HepG2 (cell line): ENCODE results near the gene ZNF593OS. TPM values are rescaled to one million over a fixed set of nuclear protein-coding genes. Genes with fewer than 3 reads are reported as not detected.

Experiments
- ATAC-seq: fragments of 200-7000 bp; cut with Tn5 transposase; 3 replicates; pipeline ENCODE4 v1.9.1; 2020; ENCODE audit warnings: mild to moderate bottlenecking, moderate library complexity
- BruUV-seq: library from RNA; stranded (reverse); fragments of 400-500 nt; replicated peaks from 2 replicates; lab custom pipeline; 2021; lab: Mats Ljungman, UMichigan
- CTCF ChIA-PET: fragments of 300-600 bp; formaldehyde crosslinking; extraction: SDS; loops from one replicate; lab custom pipeline; 2021; ENCODE audit warnings: low total read pairs, inconsistent platforms, low intra/inter-chr PET ratio; lab: Yijun Ruan, JAX
- POLR2A ChIA-PET: fragments of 350-600 bp; sonication (Branson Sonifier 250); formaldehyde crosslinking; loops from one replicate; lab custom pipeline; 2020; ENCODE audit warnings: antibody characterized with exemption, inconsistent platforms; lab: Yijun Ruan, JAX
- DNase-seq: peaks from one replicate; pipeline ENCODE4 v3.0.0-alpha.2; 2015; ENCODE audit warnings: low spot score
- FAIRE-seq: peaks from 3 replicates; lab custom pipeline; 2011; peaks lifted over from hg19 to GRCh38; lab: Jason Lieb, UNC
- H2AFZ ChIP-seq: one replicate; pipeline ENCODE4 v1.6.1; 2011; ENCODE audit warnings: low read length, inconsistent platforms
- H3K27ac ChIP-seq: fragments of 300-600 bp; 3 replicates; pipeline ENCODE4 v1.8.0; 2011; ENCODE audit warnings: mixed run types, mild to moderate bottlenecking, mixed read lengths, low read length, inconsistent platforms; ENCODE audit not compliant: insufficient read depth; ENCODE audit errors: extremely low read length
- H3K27me3 ChIP-seq, 2 experiments: fragments of 200-600 bp in 1 of 2; 2 replicates in 1 of 2; 3 replicates in 1 of 2; pipeline versions ENCODE4 v1.6.0 to v1.8.0; 2011; ENCODE audit warnings: low read length in 2 of 2, mild to moderate bottlenecking in 2 of 2, moderate library complexity in 2 of 2, inconsistent platforms in 1 of 2; ENCODE audit not compliant: insufficient read depth in 2 of 2, control insufficient read depth in 1 of 2
- H3K36me3 ChIP-seq, 2 experiments: fragments of 200-600 bp in 1 of 2; replicated peaks in 1 of 2; 2 replicates in 1 of 2; 3 replicates in 1 of 2; pipeline versions ENCODE4 v1.5.1 to v1.8.0; 2011; ENCODE audit warnings: low read length in 2 of 2, inconsistent platforms in 1 of 2; ENCODE audit not compliant: insufficient read depth in 2 of 2, control insufficient read depth in 1 of 2
- H3K4me1 ChIP-seq: 2 replicates; pipeline ENCODE4 v1.5.1; 2012; ENCODE audit warnings: low read length, inconsistent platforms; ENCODE audit not compliant: insufficient read depth
- H3K4me2 ChIP-seq: 2 replicates; pipeline ENCODE4 v1.6.0; 2011; ENCODE audit warnings: low read depth, low read length, inconsistent platforms
- H3K4me3 ChIP-seq, 3 experiments: fragments of 200-600 bp in 1 of 3; sonication (generic), shearing (Covaris generic) in 1 of 3; replicated peaks in 1 of 3; 2 replicates each; pipeline ENCODE4 v1.5.1; 2011 to 2016; ENCODE audit warnings: low read length in 3 of 3, inconsistent platforms in 2 of 3, low read depth in 2 of 3, mild to moderate bottlenecking in 2 of 3, control low read depth in 1 of 3, mixed read lengths in 1 of 3; ENCODE audit not compliant: insufficient read depth in 1 of 3
- H3K79me2 ChIP-seq: one replicate; pipeline ENCODE4 v1.6.1; 2011; ENCODE audit warnings: low read length, inconsistent platforms; ENCODE audit not compliant: insufficient read depth
- H3K9ac ChIP-seq: 2 replicates; pipeline ENCODE4 v1.6.0; 2011; ENCODE audit warnings: mild to moderate bottlenecking, low read depth, low read length, inconsistent platforms; ENCODE audit not compliant: insufficient read depth
- H3K9me3 ChIP-seq: 2 replicates; pipeline ENCODE4 v1.5.1; 2012; ENCODE audit warnings: mild to moderate bottlenecking, low read length
- H4K20me1 ChIP-seq: 2 replicates; pipeline ENCODE4 v1.6.0; 2011; ENCODE audit warnings: inconsistent platforms, mild to moderate bottlenecking, low read length, moderate library complexity; ENCODE audit not compliant: insufficient read depth
- HHEX ChIP-seq: IDR thresholded peaks from 2 replicates; pipeline ENCODE4 v1.6.1; 2016; ENCODE audit warnings: control low read depth
- JDP2 ChIP-seq: sonication (generic); formaldehyde crosslinking; IDR thresholded peaks from 2 replicates; pipeline ENCODE4 v1.8.1; 2022; ENCODE audit warnings: missing genetic modification reagents, borderline replicate concordance
- NKX3-1 ChIP-seq: sonication (generic); formaldehyde crosslinking; IDR thresholded peaks from 2 replicates; pipeline ENCODE4 v1.5.0; 2020; ENCODE audit warnings: missing genetic modification reagents
- RBFOX2 ChIP-seq: fragments of 200-400 bp; formaldehyde crosslinking; IDR thresholded peaks from 2 replicates; pipeline ENCODE4 v1.6.1; 2017; ENCODE audit warnings: low read depth, mild to moderate bottlenecking, low read length
- SRF ChIP-seq: IDR thresholded peaks from 2 replicates; pipeline ENCODE4 v1.6.1; 2011; ENCODE audit warnings: mild to moderate bottlenecking, low read depth, low read length, moderate library complexity
- TBX2 ChIP-seq: sonication (generic); formaldehyde crosslinking; IDR thresholded peaks from 2 replicates; pipeline ENCODE4 v1.5.0; 2020; ENCODE audit warnings: missing genetic modification reagents, mild to moderate bottlenecking, borderline replicate concordance
- TCF7L2 ChIP-seq: IDR thresholded peaks from 2 replicates; pipeline ENCODE4 v1.6.1; 2011; ENCODE audit warnings: mild to moderate bottlenecking, low read depth, low read length, moderate library complexity
- XRCC5 ChIP-seq: fragments of 200-400 bp; formaldehyde crosslinking; optimal IDR thresholded peaks from 2 replicates; pipeline ENCODE3; 2017; ENCODE audit warnings: mild to moderate bottlenecking, low read length
- ZFX ChIP-seq: sonication (generic); formaldehyde crosslinking; IDR thresholded peaks from 2 replicates; pipeline ENCODE4 v1.4.0; 2020; ENCODE audit warnings: mild to moderate bottlenecking, low read depth, missing genetic modification reagents, moderate library complexity
- ZNF558 ChIP-seq: sonication (generic); formaldehyde crosslinking; IDR thresholded peaks from 2 replicates; pipeline ENCODE4 v1.9.0; 2022; ENCODE audit warnings: mild to moderate bottlenecking, missing genetic modification reagents, borderline replicate concordance
- ZNF615 ChIP-seq: sonication (generic); formaldehyde crosslinking; IDR thresholded peaks from 2 replicates; pipeline ENCODE4 v1.5.0; 2020; ENCODE audit warnings: mild to moderate bottlenecking, missing genetic modification reagents, borderline replicate concordance
- ZSCAN30 ChIP-seq: sonication (generic); formaldehyde crosslinking; IDR thresholded peaks from 2 replicates; pipeline ENCODE4 v1.5.0; 2020; ENCODE audit warnings: mild to moderate bottlenecking, missing genetic modification reagents
- WGBS: methylation state at CpG from one replicate; pipeline ENCODE4 v1.1.6; 2017; ENCODE audit warnings: low lambda C conversion rate; 5-methylcytosine and 5-hydroxymethylcytosine counted together
- in situ Hi-C: cut with HindIII; loops from 2 replicates; pipeline ENCODE4 v1.10.0; 2017; ENCODE audit warnings: low pct_unique_long_range_greater_than_20kb; ENCODE audit not compliant: extremely low pct_ligation_motif_present
- intact Hi-C: fragments of 100-400 bp; cut with micrococcal nuclease; formaldehyde crosslinking; loops from one replicate; pipeline ENCODE4 v1.10.0; 2022; ENCODE audit not compliant: unreplicated experiment
- polyA plus RNA-seq, 8 experiments: library from polyadenylated mRNA; depleted of rRNA in 3 of 8; stranded (reverse) in 7 of 8; unstranded in 1 of 8; fragments of >200 nt; fragmentation: Illumina TruSeq in 4 of 8; extraction: Trizol in 4 of 8; gene quantifications; 2 replicates each; pipeline versions ENCODE4 v1.2.1 to v1.2.3, GENCODE V29; 2011 to 2016; ENCODE audit warnings: low read depth in 4 of 8, missing spikeins in 1 of 8, mixed read lengths in 1 of 8; ENCODE audit not compliant: insufficient read depth in 1 of 8
- total RNA-seq, 5 experiments: library from RNA; depleted of rRNA; stranded (reverse); fragments of >200 nt; fragmentation: Illumina TruSeq; extraction: Trizol; gene quantifications; 2 replicates each; pipeline ENCODE4 v1.2.3, GENCODE V29; 2016; ENCODE audit warnings: low read depth in 1 of 5
- TF ChIP-seq, protein P1 (sequence below): sonication (generic); formaldehyde crosslinking; IDR thresholded peaks from 2 replicates; pipeline ENCODE4 v1.4.0; 2020; ENCODE audit warnings: missing genetic modification reagents, mild to moderate bottlenecking, borderline replicate concordance
- TF ChIP-seq, protein P2 (sequence below): IDR thresholded peaks from 2 replicates; pipeline ENCODE4 v1.6.1; 2016; ENCODE audit warnings: mild to moderate bottlenecking

Gene ZNF593OS
- total and polyA plus RNA-seq, 2 of the 13 experiments (the other 11 are each of a cell fraction or from before 2014, with no cell fraction given): not detected

DNA sequence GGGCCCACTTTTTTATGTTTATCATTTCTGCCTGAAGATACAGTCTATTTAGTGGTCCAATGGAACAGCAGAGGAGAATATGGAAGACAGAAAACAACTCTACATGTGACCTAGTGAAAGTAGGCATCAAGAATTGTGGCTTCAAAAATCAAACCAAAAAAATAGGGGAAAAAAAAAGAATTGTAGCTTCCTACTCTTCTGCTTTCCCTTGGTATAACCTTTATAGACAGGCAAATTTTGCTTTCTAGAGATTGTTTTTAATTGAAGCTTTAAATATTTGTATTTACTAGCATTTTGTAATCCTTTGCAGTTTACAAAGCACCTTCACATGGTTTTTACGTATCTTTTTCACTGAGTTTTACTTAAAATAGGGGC lies 45.7 kb downstream of the ZNF593OS start:
- TF ChIP-seq RBFOX2 (no peak), SRF (no peak), HHEX (CRISPR knock-in tag) (no peak), ZNF615 (CRISPR knock-in tag) (no peak), JDP2 (CRISPR knock-in tag) (no peak), ZSCAN30 (CRISPR knock-in tag) (no peak), NKX3-1 (CRISPR knock-in tag) (no peak), ZFX (no peak), TCF7L2 (no peak), TBX2 (CRISPR knock-in tag) (no peak), XRCC5 (no peak), ZNF558 (CRISPR knock-in tag) (no peak)
- TF ChIP-seq, protein P1, sequence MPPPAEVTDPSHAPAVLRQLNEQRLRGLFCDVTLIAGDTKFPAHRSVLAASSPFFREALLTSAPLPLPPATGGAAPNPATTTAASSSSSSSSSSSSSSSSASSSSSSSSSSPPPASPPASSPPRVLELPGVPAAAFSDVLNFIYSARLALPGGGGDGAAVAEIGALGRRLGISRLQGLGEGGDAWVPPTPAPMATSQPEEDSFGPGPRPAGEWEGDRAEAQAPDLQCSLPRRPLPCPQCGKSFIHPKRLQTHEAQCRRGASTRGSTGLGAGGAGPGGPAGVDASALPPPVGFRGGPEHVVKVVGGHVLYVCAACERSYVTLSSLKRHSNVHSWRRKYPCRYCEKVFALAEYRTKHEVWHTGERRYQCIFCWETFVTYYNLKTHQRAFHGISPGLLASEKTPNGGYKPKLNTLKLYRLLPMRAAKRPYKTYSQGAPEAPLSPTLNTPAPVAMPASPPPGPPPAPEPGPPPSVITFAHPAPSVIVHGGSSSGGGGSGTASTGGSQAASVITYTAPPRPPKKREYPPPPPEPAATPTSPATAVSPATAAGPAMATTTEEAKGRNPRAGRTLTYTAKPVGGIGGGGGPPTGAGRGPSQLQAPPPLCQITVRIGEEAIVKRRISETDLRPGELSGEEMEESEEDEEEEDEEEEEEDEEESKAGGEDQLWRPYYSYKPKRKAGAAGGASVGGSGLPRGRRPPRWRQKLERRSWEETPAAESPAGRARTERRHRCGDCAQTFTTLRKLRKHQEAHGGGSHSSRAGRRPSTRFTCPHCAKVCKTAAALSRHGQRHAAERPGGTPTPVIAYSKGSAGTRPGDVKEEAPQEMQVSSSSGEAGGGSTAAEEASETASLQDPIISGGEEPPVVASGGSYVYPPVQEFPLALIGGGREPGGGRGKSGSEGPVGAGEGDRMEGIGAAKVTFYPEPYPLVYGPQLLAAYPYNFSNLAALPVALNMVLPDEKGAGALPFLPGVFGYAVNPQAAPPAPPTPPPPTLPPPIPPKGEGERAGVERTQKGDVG: no peak
- TF ChIP-seq, protein P2, sequence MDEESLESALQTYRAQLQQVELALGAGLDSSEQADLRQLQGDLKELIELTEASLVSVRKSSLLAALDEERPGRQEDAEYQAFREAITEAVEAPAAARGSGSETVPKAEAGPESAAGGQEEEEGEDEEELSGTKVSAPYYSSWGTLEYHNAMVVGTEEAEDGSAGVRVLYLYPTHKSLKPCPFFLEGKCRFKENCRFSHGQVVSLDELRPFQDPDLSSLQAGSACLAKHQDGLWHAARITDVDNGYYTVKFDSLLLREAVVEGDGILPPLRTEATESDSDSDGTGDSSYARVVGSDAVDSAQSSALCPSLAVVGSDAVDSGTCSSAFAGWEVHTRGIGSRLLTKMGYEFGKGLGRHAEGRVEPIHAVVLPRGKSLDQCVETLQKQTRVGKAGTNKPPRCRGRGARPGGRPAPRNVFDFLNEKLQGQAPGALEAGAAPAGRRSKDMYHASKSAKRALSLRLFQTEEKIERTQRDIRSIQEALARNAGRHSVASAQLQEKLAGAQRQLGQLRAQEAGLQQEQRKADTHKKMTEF (CRISPR knock-in tag): no peak
- H3K9ac ChIP-seq: no peak overlapping the region
- peaks cover 0 to 2% of the 10 kb centered on the region in 2 experiments; a peak in 4 of 5 replicates for H3K36me3 ChIP-seq
- FAIRE-seq: no peak
- 97% methylated on average over 1 of the region's 1 CpG for WGBS
- no peaks in the 10 kb centered on the region for H4K20me1 ChIP-seq
- BruUV-seq: no TSS peak
- ChIA-PET POLR2A (no interaction called here), CTCF (no interaction called here)
- H3K4me3 ChIP-seq: no peak overlapping the region
- peaks cover 9% of the 10 kb centered on the region; the same call in 1 of the 2 replicates for H3K4me1 ChIP-seq
- H2AFZ ChIP-seq: no peak overlapping the region
- no peak overlapping the region for H3K4me2 ChIP-seq
- DNase-seq: no peak
- in situ Hi-C loops: no loop called here
- no peak overlapping the region for H3K27ac ChIP-seq
- no peaks in the 10 kb centered on the region for H3K79me2 ChIP-seq
- ATAC-seq: no peak
- H3K27me3 ChIP-seq: no peaks in the 10 kb centered on the region; a peak in 1 of 5 replicates
- no peaks in the 10 kb centered on the region for H3K9me3 ChIP-seq
- intact Hi-C loops: no loop called here
